H1 (cell line): ENCODE results near the gene ATP5F1C. TPM values are rescaled to one million over a fixed set of nuclear protein-coding genes. Genes with fewer than 3 reads are reported as not detected.

Experiments
- CTCF ChIA-PET: fragments of 300-600 bp; sonication (Branson Sonifier 250); formaldehyde crosslinking; loops from one replicate; lab custom pipeline; 2021; ENCODE audit not compliant: partially characterized antibody; lab: Charles Lee
- POLR2A ChIA-PET: fragments of 300-600 bp; sonication (Branson Sonifier 250); formaldehyde crosslinking; loops from one replicate; lab custom pipeline; 2021; ENCODE audit warnings: inconsistent platforms; ENCODE audit not compliant: partially characterized antibody; lab: Charles Lee
- DNase-seq, 2 experiments: peaks; one replicate each; pipeline versions ENCODE4 v3.0.0 to v3.0.0-alpha.2; 2010 to 2022; ENCODE audit warnings: low spot score in 2 of 2, low read depth in 1 of 2, mixed read lengths in 1 of 2
- FAIRE-seq: peaks from 2 replicates; lab custom pipeline; 2011; peaks lifted over from hg19 to GRCh38; lab: Jason Lieb, UNC
- H2AFZ ChIP-seq: 2 replicates; pipeline ENCODE4 v1.8.1; 2012; ENCODE audit warnings: low read length, inconsistent platforms
- H2AK5ac ChIP-seq: 2 replicates; pipeline ENCODE4 v1.6.1; 2013; ENCODE audit warnings: low read depth, low read length
- H2BK120ac ChIP-seq: replicated peaks from 2 replicates; pipeline ENCODE3; 2013; ENCODE audit warnings: low read depth, low read length, inconsistent platforms
- H2BK12ac ChIP-seq: 2 replicates; pipeline ENCODE4 v1.6.1; 2013; ENCODE audit warnings: low read depth, low read length
- H2BK15ac ChIP-seq: 2 replicates; pipeline ENCODE4 v1.6.1; 2013; ENCODE audit warnings: low read length
- H2BK20ac ChIP-seq: 2 replicates; pipeline ENCODE4 v1.6.1; 2013; ENCODE audit warnings: low read length
- H2BK5ac ChIP-seq: 2 replicates; pipeline ENCODE4 v1.6.1; 2013; ENCODE audit warnings: low read depth, low read length
- H3K14ac ChIP-seq: 2 replicates; pipeline ENCODE4 v1.6.1; 2013; ENCODE audit warnings: inconsistent platforms; ENCODE audit not compliant: insufficient read length
- H3K18ac ChIP-seq: 2 replicates; pipeline ENCODE4 v1.6.1; 2013; ENCODE audit warnings: low read length; ENCODE audit errors: extremely low read depth
- H3K23ac ChIP-seq: 2 replicates; pipeline ENCODE4 v1.6.1; 2013; ENCODE audit warnings: inconsistent platforms; ENCODE audit not compliant: insufficient read length
- H3K23me2 ChIP-seq: 2 replicates; pipeline ENCODE4 v1.6.1; 2013; ENCODE audit warnings: low read depth, low read length
- H3K27ac ChIP-seq: 2 replicates; pipeline ENCODE4 v1.6.1; 2011; ENCODE audit warnings: low read depth, low read length, inconsistent platforms
- H3K27me3 ChIP-seq, 4 experiments: replicated peaks in 1 of 4; 1 replicate in 1 of 4; 2 replicates in 3 of 4; pipeline versions ENCODE4 v1.6.1 to v1.8.1; 2011 to 2013; ENCODE audit warnings: low read length in 3 of 4, mild to moderate bottlenecking in 3 of 4, inconsistent platforms in 2 of 4, mixed read lengths in 2 of 4, moderate library complexity in 1 of 4; ENCODE audit not compliant: control insufficient read depth in 3 of 4, insufficient read depth in 3 of 4; ENCODE audit errors: extremely low read depth in 1 of 4
- H3K36me3 ChIP-seq, 4 experiments: 2 replicates each; pipeline versions ENCODE4 v1.6.1 to v1.8.1; 2011 to 2013; ENCODE audit warnings: mild to moderate bottlenecking in 4 of 4, low read length in 3 of 4, moderate library complexity in 2 of 4, control low read depth in 1 of 4, inconsistent platforms in 1 of 4; ENCODE audit not compliant: insufficient read depth in 4 of 4, control insufficient read depth in 2 of 4
- H3K4ac ChIP-seq: replicated peaks from 2 replicates; pipeline ENCODE3; 2013; ENCODE audit warnings: low read length, low read depth, mixed read lengths, inconsistent platforms; ENCODE audit not compliant: insufficient read length
- H3K4me1 ChIP-seq, 4 experiments: replicated peaks in 1 of 4; 1 replicate in 1 of 4; 2 replicates in 3 of 4; pipeline versions ENCODE4 v1.6.1 to v1.8.1; 2011 to 2013; ENCODE audit warnings: low read length in 3 of 4, inconsistent platforms in 2 of 4, mixed read lengths in 1 of 4; ENCODE audit not compliant: insufficient read depth in 4 of 4, control insufficient read depth in 3 of 4
- H3K4me2 ChIP-seq, 2 experiments: 2 replicates each; pipeline versions ENCODE4 v1.6.1 to v1.8.1; 2011 to 2013; ENCODE audit warnings: low read depth in 2 of 2, low read length in 2 of 2, control low read depth in 1 of 2, inconsistent platforms in 1 of 2, mild to moderate bottlenecking in 1 of 2; ENCODE audit not compliant: insufficient read depth in 1 of 2
- H3K4me3 ChIP-seq, 4 experiments: fragments of 200-600, 300-600 bp in 1 of 4; sonication (generic), shearing (Covaris generic), sonication (Bioruptor Twin) in 1 of 4; 2 replicates each; pipeline versions ENCODE4 v1.5.1 to v1.8.1; 2011 to 2016; ENCODE audit warnings: low read length in 4 of 4, low read depth in 3 of 4, control low read depth in 2 of 4, inconsistent platforms in 2 of 4, mild to moderate bottlenecking in 2 of 4, mixed read lengths in 1 of 4, moderate library complexity in 1 of 4; ENCODE audit not compliant: insufficient read depth in 2 of 4; ENCODE audit errors: extremely low read depth in 1 of 4
- H3K56ac ChIP-seq: replicated peaks from 2 replicates; pipeline ENCODE3; 2013; ENCODE audit warnings: low read depth, mild to moderate bottlenecking, mixed read lengths, low read length, inconsistent platforms; ENCODE audit not compliant: insufficient read length
- H3K79me1 ChIP-seq: 2 replicates; pipeline ENCODE4 v1.6.1; 2013; ENCODE audit warnings: low read depth, low read length, control low read depth
- H3K79me2 ChIP-seq, 2 experiments: 2 replicates each; pipeline versions ENCODE4 v1.6.1 to v1.8.1; 2012 to 2013; ENCODE audit warnings: low read length in 2 of 2, mild to moderate bottlenecking in 2 of 2, inconsistent platforms in 1 of 2; ENCODE audit not compliant: insufficient read depth in 2 of 2, control insufficient read depth in 1 of 2
- H3K9ac ChIP-seq, 4 experiments: replicated peaks in 1 of 4; 1 replicate in 1 of 4; 2 replicates in 3 of 4; pipeline versions ENCODE4 v1.6.1 to v1.8.1; 2011 to 2013; ENCODE audit warnings: low read depth in 3 of 4, low read length in 3 of 4, control low read depth in 2 of 4, mild to moderate bottlenecking in 2 of 4, moderate library complexity in 2 of 4, inconsistent platforms in 1 of 4; ENCODE audit errors: extremely low read depth in 1 of 4
- H3K9me3 ChIP-seq, 2 experiments: 2 replicates each; pipeline versions ENCODE4 v1.6.1 to v1.8.1; 2012 to 2013; ENCODE audit warnings: mild to moderate bottlenecking in 2 of 2, moderate library complexity in 2 of 2, control low read depth in 1 of 2, inconsistent platforms in 1 of 2, low read depth in 1 of 2, low read length in 1 of 2, mixed read lengths in 1 of 2; ENCODE audit not compliant: insufficient read depth in 2 of 2
- H4K20me1 ChIP-seq, 2 experiments: replicated peaks in 1 of 2; 2 replicates each; pipeline versions ENCODE3 to v1.8.1; 2011 to 2013; ENCODE audit warnings: inconsistent platforms in 2 of 2, low read length in 2 of 2, mild to moderate bottlenecking in 1 of 2; ENCODE audit not compliant: insufficient read depth in 2 of 2, control insufficient read depth in 1 of 2
- H4K5ac ChIP-seq: 2 replicates; pipeline ENCODE4 v1.6.1; 2013; ENCODE audit warnings: low read length, low read depth, mixed read lengths, inconsistent platforms; ENCODE audit not compliant: insufficient read length
- H4K8ac ChIP-seq: 2 replicates; pipeline ENCODE4 v1.8.0; 2013; ENCODE audit warnings: mild to moderate bottlenecking, moderate library complexity, low read length, inconsistent platforms; ENCODE audit not compliant: insufficient read depth; ENCODE audit errors: extremely low read depth
- H4K91ac ChIP-seq: replicated peaks from 2 replicates; pipeline ENCODE3; 2013; ENCODE audit warnings: low read length, mixed read lengths, inconsistent platforms; ENCODE audit not compliant: insufficient read length
- BACH1 ChIP-seq: IDR thresholded peaks from 2 replicates; pipeline ENCODE4 v1.6.1; 2012; ENCODE audit warnings: low read length, improper control_type of control experiment
- BRCA1 ChIP-seq: IDR thresholded peaks from 2 replicates; pipeline ENCODE4 v1.6.1; 2012; ENCODE audit warnings: low read depth, low read length, improper control_type of control experiment
- EGR1 ChIP-seq: IDR thresholded peaks from 2 replicates; pipeline ENCODE4 v1.6.1; 2011; ENCODE audit warnings: low read depth, low read length, borderline replicate concordance
- FOSL1 ChIP-seq: IDR thresholded peaks from 2 replicates; pipeline ENCODE4 v1.6.1; 2011; ENCODE audit warnings: mild to moderate bottlenecking, low read depth, low read length, moderate library complexity; ENCODE audit not compliant: insufficient read depth
- JUN ChIP-seq: IDR thresholded peaks from 2 replicates; pipeline ENCODE4 v1.6.1; 2011; ENCODE audit warnings: low read depth, mild to moderate bottlenecking, improper control_type of control experiment, low read length
- JUND ChIP-seq: IDR thresholded peaks from 2 replicates; pipeline ENCODE4 v1.6.1; 2011; ENCODE audit warnings: mild to moderate bottlenecking, improper control_type of control experiment, low read length
- KDM4A ChIP-seq: IDR thresholded peaks from one replicate; pipeline ENCODE4 v1.7.1; 2012; ENCODE audit warnings: low read depth, mild to moderate bottlenecking, moderate library complexity, low read length, inconsistent platforms; ENCODE audit not compliant: severe bottlenecking
- PHF8 ChIP-seq: fragments of 200-600 bp; sonication (generic); conservative IDR thresholded peaks from 2 replicates; pipeline ENCODE4 v1.7.1; 2012; ENCODE audit warnings: low read depth, mild to moderate bottlenecking, inconsistent platforms, low read length, moderate library complexity
- POLR2AphosphoS5 ChIP-seq: IDR thresholded peaks from 2 replicates; pipeline ENCODE4 v1.6.1; 2011; ENCODE audit warnings: low read depth, low read length
- POU5F1 ChIP-seq: IDR thresholded peaks from 2 replicates; pipeline ENCODE4 v1.6.1; 2011; ENCODE audit warnings: low read depth, mild to moderate bottlenecking, low read length, moderate library complexity
- RAD21 ChIP-seq, 2 experiments: IDR thresholded peaks in 1 of 2; conservative IDR thresholded peaks in 1 of 2; 2 replicates each; pipeline ENCODE4 v1.6.1; 2011; ENCODE audit warnings: low read depth in 2 of 2, low read length in 2 of 2, improper control_type of control experiment in 1 of 2, inconsistent platforms in 1 of 2, mild to moderate bottlenecking in 1 of 2, moderate library complexity in 1 of 2
- RFX5 ChIP-seq: IDR thresholded peaks from 2 replicates; pipeline ENCODE4 v1.6.1; 2011; ENCODE audit warnings: low read depth, low read length, improper control_type of control experiment, borderline replicate concordance
- WGBS, 2 experiments: shearing (Covaris generic) in 1 of 2; methylation state at CpG; one replicate each; pipeline versions ENCODE4 v1.1.6 to v1.1.7; 2013 to 2015; ENCODE audit warnings: low lambda C conversion rate in 2 of 2, mixed read lengths in 2 of 2, inconsistent platforms in 1 of 2, low coverage in 1 of 2, missing lambda C conversion rate in 1 of 2; ENCODE audit not compliant: insufficient replicate concordance in 2 of 2, insufficient coverage in 1 of 2, insufficient read length in 1 of 2; ENCODE audit errors: extremely low coverage in 1 of 2, missing lambda C conversion rate in 1 of 2; 5-methylcytosine and 5-hydroxymethylcytosine counted together
- polyA plus RNA-seq, 7 experiments: library from polyadenylated mRNA; depleted of rRNA in 3 of 7; stranded (reverse) in 5 of 7; unstranded in 2 of 7; fragments of >200 nt in 5 of 7; fragments of 200-250 nt in 2 of 7; gene quantifications; 1 replicate in 5 of 7; 2 replicates in 1 of 7; 4 replicates in 1 of 7; pipeline versions ENCODE4 v1.2.1 to v1.2.3, GENCODE V29; 2011 to 2013; ENCODE audit warnings: missing spikeins in 2 of 7, mixed read lengths in 2 of 7
- total RNA-seq: library from RNA; stranded (reverse); fragmentation: NEBNext Ultra II Directional; extraction: Animal tissue kit (Norgen Biotek cat#: 25700); gene quantifications from 2 replicates; pipeline ENCODE4 v1.2.1, GENCODE V29; 2021

ATP5F1C gene
- total and polyA plus RNA-seq, 2 of the 8 experiments (the other 6 are each of a cell fraction or from before 2014, with no cell fraction given) = 221 to 265 TPM

DNA sequence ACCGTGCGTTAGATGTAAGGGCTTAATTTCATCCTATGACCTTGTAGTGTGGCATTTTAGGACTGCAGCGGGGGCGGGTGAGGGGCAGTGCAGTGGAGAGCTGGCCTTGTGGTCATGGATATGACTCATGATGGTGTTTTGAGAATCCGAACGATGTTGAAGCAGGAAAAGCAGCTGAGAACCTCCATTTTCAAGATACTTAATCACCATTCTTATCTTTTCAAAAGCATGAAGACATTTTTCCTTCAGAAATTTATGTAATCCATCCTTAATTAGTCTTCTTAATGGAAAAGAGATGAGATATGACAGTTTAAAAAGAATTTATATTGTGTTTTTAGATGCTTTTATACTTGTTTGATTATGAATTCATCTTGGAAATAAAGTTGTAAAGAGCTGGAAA, 9.6 kb downstream of the ATP5F1C start:
- peaks cover 18 to 57% (median 41%) of the 10 kb centered on the region in 4 experiments for H3K36me3 ChIP-seq
- peaks cover 0 to 37% of the 10 kb centered on the region in 2 experiments for H3K79me2 ChIP-seq
- H3K14ac ChIP-seq = no peak overlapping the region
- 93% methylated on average over 6 of the region's 6 CpGs; no CpG with 5 or more reads in 1 of the 2 experiments for WGBS, 2 experiments
- H4K8ac ChIP-seq = no peak overlapping the region
- H3K9me3 ChIP-seq = no peaks in the 10 kb centered on the region
- peaks cover 5 to 6% of the 10 kb centered on the region in 2 experiments for H4K20me1 ChIP-seq
- no peak overlapping the region for H3K23ac ChIP-seq
- H2BK12ac ChIP-seq = no peak overlapping the region
- no peak overlapping the region for H4K5ac ChIP-seq
- TF ChIP-seq PHF8 = no peak
- TF ChIP-seq FOSL1 = no peak
- no peak for TF ChIP-seq POU5F1
- no peak for TF ChIP-seq BRCA1
- TF ChIP-seq RAD21 (IDR thresholded peaks at IDR 0.05 in 1 of 2, conservative IDR thresholded peaks at IDR 0.05 in 1 of 2; ENCODE audit: low read depth in 2 of 2, low read length in 2 of 2) = no peak
- TF ChIP-seq EGR1 = no peak
- no peak for TF ChIP-seq RFX5
- no peak for TF ChIP-seq BACH1
- TF ChIP-seq JUND = no peak
- no peak for TF ChIP-seq POLR2AphosphoS5
- no peak for TF ChIP-seq JUN
- TF ChIP-seq KDM4A = no peak
- H2BK5ac ChIP-seq = no peak overlapping the region
- DNase-seq (no peak), FAIRE-seq (no peak)
- H3K27ac ChIP-seq = no peak overlapping the region
- no peak overlapping the region for H2AK5ac ChIP-seq
- H2BK15ac ChIP-seq = no peak overlapping the region
- no peak overlapping the region for H2BK20ac ChIP-seq
- no peaks in the 10 kb centered on the region for H3K23me2 ChIP-seq
- no peak overlapping the region for H3K4ac ChIP-seq
- H3K79me1 ChIP-seq = no peaks in the 10 kb centered on the region
- H3K27me3 ChIP-seq = peaks cover 0 to 1% (median 0%) of the 10 kb centered on the region in 4 experiments; a peak in 1 of 7 replicates
- H3K4me1 ChIP-seq = no peaks in the 10 kb centered on the region
- no peak overlapping the region for H2AFZ ChIP-seq
- H3K56ac ChIP-seq = no peak overlapping the region
- ChIA-PET CTCF (interaction anchor here (0.6 to 1.4 kb wide), 3 partner anchors 10 to 672 kb away, joined by 3 to 4 read pairs (median 3); partner anchors contain the start of genes ATP5F1C and KIN), POLR2A (interaction anchor here (1.1 to 2.7 kb wide), 2 partner anchors 9 to 20 kb away, joined by 3 to 12 read pairs; partner anchors contain the start of genes ATP5F1C and KIN)
- no peak overlapping the region for H4K91ac ChIP-seq
- no peak overlapping the region for H3K4me3 ChIP-seq
- H3K18ac ChIP-seq = no peak overlapping the region
- H2BK120ac ChIP-seq = no peak overlapping the region
- H3K4me2 ChIP-seq = no peak overlapping the region
- no peak overlapping the region for H3K9ac ChIP-seq
